Thyroid gland (tissue), 4 donors: ENCODE measurements around the gene ARL3.

Experiments
- CTCF ChIP-seq, 6 experiments: fragments of 200-600 bp in 3 of 6; fragments of 450-650 bp in 3 of 6; sonication (generic) in 3 of 6; IDR thresholded peaks; one replicate each; pipeline ENCODE4 v1.5.1; 2016 to 2019; ENCODE audit warnings: antibody characterized with exemption in 6 of 6, mild to moderate bottlenecking in 2 of 6, inconsistent platforms in 1 of 6, moderate library complexity in 1 of 6
- POLR2A ChIP-seq, 2 donors: fragments of 450-650 bp; IDR thresholded peaks; one replicate each; pipeline ENCODE4 v1.6.1; 2017; ENCODE audit warnings: antibody characterized with exemption in 2 of 2, mild to moderate bottlenecking in 2 of 2, moderate library complexity in 1 of 2

GRCh38 chr10:102627736-102628293, 86.4 kb downstream of the ARL3 start:
- TF ChIP-seq CTCF (IDR thresholded peaks at IDR 0.05) (no peak), POLR2A (IDR thresholded peaks at IDR 0.05) (no peak)
